Pancreas (tissue), 10 donors: ENCODE results near the gene SLK. TPM values are rescaled to one million over a fixed set of nuclear protein-coding genes. Genes with fewer than 3 reads are reported as not detected.

Experiments used
- ATAC-seq, 4 donors: fragments of 200-7000 bp; cut with Tn5 transposase; one replicate each; pipeline versions ENCODE4 v1.8.0 to v1.9.1; 2020; ENCODE audit warnings: mild to moderate bottlenecking in 4 of 4, moderate library complexity in 4 of 4
- DNase-seq, 6 donors: peaks; one replicate each; pipeline ENCODE4 v3.0.0-alpha.2; 2020
- FAIRE-seq: peaks from 2 replicates; lab custom pipeline; 2012; peaks lifted over from hg19 to GRCh38; lab: Jason Lieb, UNC
- H3K27ac ChIP-seq, 4 donors: fragments of 200-600 bp; sonication (generic); 1 replicate in 3 of 4; 2 replicates in 1 of 4; pipeline versions ENCODE4 v1.5.0 to v1.8.0; 2020
- H3K27me3 ChIP-seq, 4 donors: fragments of 200-600 bp; one replicate each; pipeline ENCODE4 v1.8.0; 2021
- H3K36me3 ChIP-seq, 3 donors: fragments of 200-600 bp; sonication (generic) in 1 of 3; one replicate each; pipeline versions ENCODE4 v1.5.0 to v1.8.0; 2020 to 2021
- H3K4me1 ChIP-seq, 3 donors: fragments of 200-600 bp; one replicate each; pipeline ENCODE4 v1.8.0; 2021
- H3K4me3 ChIP-seq, 4 donors: fragments of 200-600 bp; sonication (generic) in 2 of 4; one replicate each; pipeline versions ENCODE4 v1.5.0 to v1.8.0; 2020 to 2021
- H3K9me3 ChIP-seq, 4 donors: fragments of 200-600 bp; one replicate each; pipeline ENCODE4 v1.8.0; 2021
- WGBS, 2 donors: extraction: QIAGEN DNeasy Blood & Tissue Kit; methylation state at CpG; one replicate each; pipeline ENCODE4 v1.1.7; 2013; 5-methylcytosine and 5-hydroxymethylcytosine counted together
- intact Hi-C, 3 donors: fragments of 100-400 bp; cut with DNase I; formaldehyde crosslinking; loops; one replicate each; pipeline versions ENCODE4 v1.11.1 to v1.14.2; 2022
- polyA plus RNA-seq, 2 donors: library from polyadenylated mRNA; stranded (reverse); fragments of 200-250 nt; gene quantifications; one replicate each; pipeline ENCODE4 v1.2.3, GENCODE V29; 2013
- total RNA-seq, 6 donors: library from RNA; stranded (reverse); fragmentation: NEBNext Ultra II Directional in 4 of 6; extraction: Animal tissue kit (Norgen Biotek cat#: 25700) in 4 of 6; gene quantifications; one replicate each; pipeline versions ENCODE4 v1.2.1 to v1.2.4, GENCODE V29; 2021 to 2023
- TF ChIP-seq, protein P1 (sequence below), 4 donors: fragments of 200-600 bp; sonication (generic) in 3 of 4; IDR thresholded peaks; one replicate each; pipeline versions ENCODE4 v1.5.0 to v1.8.0; 2021; ENCODE audit warnings: antibody characterized with exemption in 4 of 4
- donor health status: healthy with polysubstance abuse.
- donor health status: DM: no; HTN: no; CAD: no; lungs with moderate emphysema.
- donor health status: DM: no; HTN: no; CAD: no.
- donor health status: control.
- donor health status: control.
- donor health status: Bipolar disorder and iron deficiency.
- donor health status: DM: yes; HTN: yes; CAD: no.
- donor health status: DM: no; HTN: no; CAD: no.
- donor health status: DM: no; HTN: no; CAD: no.
- donor health status: DM: yes; HTN: yes; CAD: no.

Gene SLK
- total and polyA plus RNA-seq, 8 donors: 6.0 to 20.1 (median 13.4) TPM

DNA sequence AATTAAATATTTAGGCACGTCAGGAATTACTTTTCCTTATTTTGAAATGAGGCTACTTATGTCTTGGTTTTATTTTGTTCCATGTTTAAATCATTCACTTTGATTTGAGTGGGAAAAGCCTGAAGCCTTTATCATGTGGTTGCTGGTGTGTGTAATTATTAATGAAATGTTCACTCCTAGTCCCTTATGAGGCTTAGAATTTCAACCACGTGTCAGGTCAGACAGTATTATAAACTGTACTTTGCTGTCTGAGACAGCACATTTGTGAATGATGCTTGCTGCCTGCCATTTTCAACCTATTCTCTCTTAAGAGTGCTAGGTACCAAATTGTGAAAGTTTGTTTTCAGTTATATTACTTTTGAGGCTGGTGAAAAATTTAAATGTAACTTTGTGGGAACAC is 59.8 kb downstream of the SLK start:
- Histone ChIP-seq H3K9me3 (no peaks in the 10 kb centered on the region), H3K36me3 (peaks cover 0 to 25% (median 24%) of the 10 kb centered on the region in 3 donors), H3K4me1 (peaks cover 0 to 4% (median 0%) of the 10 kb centered on the region in 3 donors), H3K27me3 (no peaks in the 10 kb centered on the region), H3K4me3 (no peak overlapping the region), H3K27ac (no peak overlapping the region)
- intact Hi-C loops: no loop called here
- ATAC-seq: peak in 3 of 4 donors; percentile 66 to 74 (median 70)
- no peak for DNase-seq
- 27 to 31% methylated on average over 2 of the region's 2 CpGs for WGBS, 2 donors
- TF ChIP-seq, protein P1, sequence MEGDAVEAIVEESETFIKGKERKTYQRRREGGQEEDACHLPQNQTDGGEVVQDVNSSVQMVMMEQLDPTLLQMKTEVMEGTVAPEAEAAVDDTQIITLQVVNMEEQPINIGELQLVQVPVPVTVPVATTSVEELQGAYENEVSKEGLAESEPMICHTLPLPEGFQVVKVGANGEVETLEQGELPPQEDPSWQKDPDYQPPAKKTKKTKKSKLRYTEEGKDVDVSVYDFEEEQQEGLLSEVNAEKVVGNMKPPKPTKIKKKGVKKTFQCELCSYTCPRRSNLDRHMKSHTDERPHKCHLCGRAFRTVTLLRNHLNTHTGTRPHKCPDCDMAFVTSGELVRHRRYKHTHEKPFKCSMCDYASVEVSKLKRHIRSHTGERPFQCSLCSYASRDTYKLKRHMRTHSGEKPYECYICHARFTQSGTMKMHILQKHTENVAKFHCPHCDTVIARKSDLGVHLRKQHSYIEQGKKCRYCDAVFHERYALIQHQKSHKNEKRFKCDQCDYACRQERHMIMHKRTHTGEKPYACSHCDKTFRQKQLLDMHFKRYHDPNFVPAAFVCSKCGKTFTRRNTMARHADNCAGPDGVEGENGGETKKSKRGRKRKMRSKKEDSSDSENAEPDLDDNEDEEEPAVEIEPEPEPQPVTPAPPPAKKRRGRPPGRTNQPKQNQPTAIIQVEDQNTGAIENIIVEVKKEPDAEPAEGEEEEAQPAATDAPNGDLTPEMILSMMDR (IDR thresholded peaks at IDR 0.05): no peak
- no peak for FAIRE-seq

DNA sequence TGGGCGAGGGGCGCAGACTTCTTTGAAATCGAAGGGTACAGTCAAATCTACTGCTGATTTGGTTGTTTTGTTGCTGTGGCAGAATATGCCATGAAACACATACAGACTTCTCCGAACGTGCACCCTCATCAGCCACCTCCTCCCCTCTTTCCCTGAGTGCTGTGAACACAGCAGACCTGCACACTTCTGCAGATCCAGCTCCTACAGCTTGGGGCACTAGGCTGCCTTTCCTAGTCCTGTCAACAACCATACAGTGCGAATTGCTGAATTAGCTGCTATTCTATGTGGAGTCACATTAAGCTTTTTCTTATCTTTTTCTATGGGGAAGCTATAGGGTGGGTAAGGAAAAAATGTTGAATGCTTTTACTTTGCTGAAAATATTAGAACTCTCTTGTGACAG is 61.2 kb downstream of the SLK start:
- Histone ChIP-seq H3K4me1 (peaks cover 0 to 4% (median 0%) of the 10 kb centered on the region in 3 donors), H3K27me3 (no peaks in the 10 kb centered on the region), H3K9me3 (no peaks in the 10 kb centered on the region), H3K27ac (no peak overlapping the region), H3K4me3 (no peak overlapping the region), H3K36me3 (peaks cover 0 to 16% (median 14%) of the 10 kb centered on the region in 3 donors)
- peak; percentile 49 to 85 (median 72) for ATAC-seq
- DNase-seq: no peak
- TF ChIP-seq, protein P1 (IDR thresholded peaks at IDR 0.05): no peak
- no peak for FAIRE-seq
- intact Hi-C loops: no loop called here
- WGBS, 2 donors: 86 to 88% methylated on average over 6 of the region's 6 CpGs

DNA sequence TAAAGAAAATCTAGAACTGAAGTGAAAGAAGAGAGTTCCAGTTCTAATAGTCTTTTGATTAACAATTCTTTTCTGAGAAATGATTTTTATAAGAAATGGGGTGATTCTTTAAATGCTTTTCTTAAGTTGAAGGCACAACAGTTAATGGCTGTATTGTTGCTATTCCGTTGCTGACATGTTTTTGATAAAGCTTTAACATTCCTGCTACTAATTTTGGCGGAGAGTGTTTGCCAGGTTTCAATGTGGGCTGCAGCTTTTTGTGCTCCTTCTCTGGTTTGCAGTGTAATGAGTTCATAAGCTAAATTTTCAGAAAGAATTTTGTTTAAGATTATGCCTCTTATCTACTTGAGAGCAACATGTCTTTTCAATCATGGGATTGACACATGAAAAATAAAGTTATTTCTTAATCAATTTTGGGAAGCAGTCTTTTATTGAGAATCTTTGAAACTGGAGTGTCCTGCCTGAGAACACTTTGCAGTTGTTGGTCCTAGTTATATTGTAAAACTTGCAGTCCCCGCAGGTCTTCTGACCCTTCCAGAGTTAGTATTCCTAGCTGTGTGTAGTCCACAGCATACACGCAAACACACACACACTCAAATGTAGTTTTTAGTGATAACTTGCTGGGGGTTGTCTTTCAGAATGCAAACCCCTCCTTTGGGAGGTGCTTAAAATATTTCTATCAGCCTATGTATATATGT is 62.0 kb downstream of the SLK start:
- no peak for FAIRE-seq

DNA sequence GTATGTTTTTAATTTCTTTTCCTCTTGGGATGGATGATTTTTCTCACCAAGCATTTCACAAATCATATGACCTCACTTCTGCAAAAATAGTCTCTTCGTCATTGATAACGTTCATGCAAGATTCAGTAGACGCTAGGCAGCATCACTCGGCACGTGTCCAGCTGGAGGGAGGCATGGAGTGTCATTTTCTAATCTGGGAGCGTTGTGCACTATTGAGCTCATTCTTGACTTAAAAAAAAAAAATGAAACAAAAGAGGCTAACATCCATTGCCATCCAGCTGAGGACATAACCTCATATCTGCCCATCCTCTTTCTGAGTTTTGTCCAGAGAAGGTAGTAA is 62.6 kb downstream of the SLK start:
- FAIRE-seq (no peak), DNase-seq (no peak), ATAC-seq (no peak)
- no peaks in the 10 kb centered on the region for H3K9me3 ChIP-seq
- intact Hi-C loops: no loop called here
- no peak overlapping the region for H3K4me3 ChIP-seq
- H3K27me3 ChIP-seq: no peaks in the 10 kb centered on the region
- WGBS, 2 donors: 91 to 95% methylated on average over 6 of the region's 6 CpGs
- H3K4me1 ChIP-seq: peaks cover 0 to 4% (median 0%) of the 10 kb centered on the region in 3 donors
- TF ChIP-seq, protein P1 (IDR thresholded peaks at IDR 0.05): no peak
- no peak overlapping the region for H3K27ac ChIP-seq
- peaks cover 0 to 9% (median 5%) of the 10 kb centered on the region in 3 donors for H3K36me3 ChIP-seq

More for the DNA sequence above, 62.0 kb downstream of the SLK start:
- ATAC-seq (no peak), DNase-seq (no peak)
- Histone ChIP-seq H3K27me3 (no peaks in the 10 kb centered on the region), H3K36me3 (peaks cover 0 to 9% (median 6%) of the 10 kb centered on the region in 3 donors), H3K4me1 (peaks cover 0 to 4% (median 0%) of the 10 kb centered on the region in 3 donors), H3K4me3 (no peak overlapping the region), H3K9me3 (no peaks in the 10 kb centered on the region), H3K27ac (no peak overlapping the region)
- TF ChIP-seq, protein P1 (IDR thresholded peaks at IDR 0.05): no peak
- intact Hi-C loops: no loop called here
- WGBS, 2 donors: 84 to 87% methylated on average over 4 of the region's 4 CpGs

DNA sequence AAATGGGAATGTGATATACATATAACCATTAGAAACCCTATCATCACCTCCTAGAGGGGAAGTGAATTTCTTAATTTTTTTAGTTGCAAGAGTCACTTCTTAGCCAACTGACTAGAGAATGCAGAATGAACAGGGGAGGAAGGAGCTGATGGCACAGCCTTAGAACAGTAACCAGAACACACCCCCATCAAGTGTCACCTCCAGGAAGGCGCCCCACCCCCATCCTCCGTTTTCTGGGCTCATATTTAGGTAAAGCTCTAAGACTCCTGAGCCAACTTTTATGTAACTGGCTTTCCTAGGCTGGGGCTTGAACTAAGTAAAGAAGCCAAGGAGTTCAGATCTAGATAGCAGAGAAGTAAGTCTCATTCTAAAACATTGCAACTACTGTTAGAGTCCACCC is 64.7 kb downstream of the SLK start:
- Histone ChIP-seq H3K27ac (no peak overlapping the region), H3K4me3 (no peak overlapping the region), H3K4me1 (peaks cover 0 to 4% (median 0%) of the 10 kb centered on the region in 3 donors), H3K36me3 (peaks cover 0 to 9% (median 0%) of the 10 kb centered on the region in 3 donors), H3K27me3 (no peaks in the 10 kb centered on the region), H3K9me3 (no peaks in the 10 kb centered on the region)
- no peak for DNase-seq
- TF ChIP-seq, protein P1 (IDR thresholded peaks at IDR 0.05): no peak
- intact Hi-C loops: no loop called here
- 81 to 93% methylated on average over 2 of the region's 2 CpGs for WGBS, 2 donors
- ATAC-seq: no peak
- FAIRE-seq: no peak
